ENCODE measurements around the gene LGALS8.

DNA sequence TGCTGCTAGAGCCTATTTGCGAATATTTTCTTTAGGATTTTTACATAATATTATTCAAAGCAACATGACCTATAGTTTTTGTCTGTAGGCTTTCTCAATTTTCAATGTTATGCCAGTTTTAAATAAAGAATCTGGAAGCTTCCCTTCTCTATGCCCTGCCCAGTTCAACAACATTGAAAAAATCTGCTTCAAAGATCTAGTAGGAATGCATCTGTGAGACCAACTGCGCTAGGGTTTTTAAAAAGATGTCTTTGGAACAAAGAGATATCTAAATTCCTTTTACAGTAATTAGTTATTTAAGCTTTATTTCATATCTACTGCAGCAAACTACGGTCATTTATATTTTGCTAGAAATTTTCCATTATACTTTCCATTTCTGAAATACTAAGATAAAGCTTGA lies 54.9 kb downstream of the LGALS8 start:
- TF ChIP-seq, protein P1, sequence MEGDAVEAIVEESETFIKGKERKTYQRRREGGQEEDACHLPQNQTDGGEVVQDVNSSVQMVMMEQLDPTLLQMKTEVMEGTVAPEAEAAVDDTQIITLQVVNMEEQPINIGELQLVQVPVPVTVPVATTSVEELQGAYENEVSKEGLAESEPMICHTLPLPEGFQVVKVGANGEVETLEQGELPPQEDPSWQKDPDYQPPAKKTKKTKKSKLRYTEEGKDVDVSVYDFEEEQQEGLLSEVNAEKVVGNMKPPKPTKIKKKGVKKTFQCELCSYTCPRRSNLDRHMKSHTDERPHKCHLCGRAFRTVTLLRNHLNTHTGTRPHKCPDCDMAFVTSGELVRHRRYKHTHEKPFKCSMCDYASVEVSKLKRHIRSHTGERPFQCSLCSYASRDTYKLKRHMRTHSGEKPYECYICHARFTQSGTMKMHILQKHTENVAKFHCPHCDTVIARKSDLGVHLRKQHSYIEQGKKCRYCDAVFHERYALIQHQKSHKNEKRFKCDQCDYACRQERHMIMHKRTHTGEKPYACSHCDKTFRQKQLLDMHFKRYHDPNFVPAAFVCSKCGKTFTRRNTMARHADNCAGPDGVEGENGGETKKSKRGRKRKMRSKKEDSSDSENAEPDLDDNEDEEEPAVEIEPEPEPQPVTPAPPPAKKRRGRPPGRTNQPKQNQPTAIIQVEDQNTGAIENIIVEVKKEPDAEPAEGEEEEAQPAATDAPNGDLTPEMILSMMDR (conservative IDR thresholded peaks at IDR 0.05; ENCODE audit: low read length) = no peak
- TF ChIP-seq EZH2phosphoT487 (IDR thresholded peaks at IDR 0.05; ENCODE audit: borderline replicate concordance) = no peak

All from Loucy (cell line).